ENCODE measurements around the gene CD7. TPM values are rescaled to one million over a fixed set of nuclear protein-coding genes. Genes with fewer than 3 reads are reported as not detected.
A peak's percentile ranks its signal among the peaks of the same experiment; 100 is the strongest.
"Not testable (repeated sequence)": the region's sequence is repeated elsewhere in the genome, so short reads cannot be mapped to it uniquely, and the experiment has no call there.

Gene CD7
- total RNA-seq: 5.2 TPM

DNA sequence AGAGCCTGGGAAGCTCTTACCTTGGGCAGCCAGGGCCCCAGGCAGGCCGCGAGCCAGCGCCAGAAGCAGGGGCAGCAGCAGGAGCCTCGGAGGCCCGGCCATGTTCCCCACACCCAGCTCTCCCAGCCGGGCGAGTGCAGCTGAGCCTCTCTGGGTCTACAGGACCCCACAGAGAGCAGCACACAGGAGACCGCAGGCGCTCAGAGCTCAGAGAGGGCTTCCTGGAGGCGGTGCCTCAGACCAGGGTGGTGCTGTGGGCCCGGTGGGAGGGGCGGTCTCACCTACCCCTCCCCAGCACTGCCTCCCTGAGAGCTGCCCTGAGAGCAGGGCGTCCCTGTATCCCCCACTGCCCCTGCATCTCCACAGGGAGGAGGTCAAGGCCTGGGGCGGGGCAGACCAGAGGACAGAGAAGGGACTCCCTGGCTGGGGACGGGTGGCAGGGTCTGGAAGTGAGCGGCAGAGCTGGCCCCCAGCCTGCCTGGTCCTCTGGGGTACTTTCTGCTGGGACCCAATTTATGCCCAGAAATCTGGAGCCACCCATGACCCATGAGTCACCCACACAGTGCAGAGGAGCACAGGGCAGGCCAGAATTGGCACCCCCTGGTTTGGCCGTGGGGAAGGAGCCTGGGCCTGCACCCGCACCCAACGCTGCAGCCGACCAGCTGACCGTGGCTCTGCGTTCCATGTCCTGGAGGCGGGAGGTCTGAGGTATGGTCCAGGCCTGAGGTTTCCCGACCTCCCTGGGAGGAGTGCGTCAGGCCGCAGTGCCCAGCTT lies at the start of gene CD7:
CD7 (minus strand) TSS at position 215 of the 775 bp plus-strand sequence; CDS start at position 102, 113 bp downstream.
- TF ChIP-seq POLR2AphosphoS5 (IDR thresholded peaks at IDR 0.05; ENCODE audit: insufficient read depth in 1 of 2, low read depth in 1 of 2) (peak in 1 of 2 donors; percentile 25), POLR2A (IDR thresholded peaks at IDR 0.05) (no peak)
- DNase-seq (ENCODE audit: extremely low spot score in 2 of 2): no peak
- Histone ChIP-seq H3K4me3 (peak within 1 kb of the TSS; percentile 1 to 9), H3K4me1 (peaks cover 12% of the 10 kb centered on the region), H3K27me3 (no peaks in the 10 kb centered on the region), H3K9me3 (no peaks in the 10 kb centered on the region), H3K36me3 (no peaks in the 10 kb centered on the region), H3K27ac (no peak within 1 kb of the TSS)
- intact Hi-C loops (cut with DNase I): no loop called here

DNA sequence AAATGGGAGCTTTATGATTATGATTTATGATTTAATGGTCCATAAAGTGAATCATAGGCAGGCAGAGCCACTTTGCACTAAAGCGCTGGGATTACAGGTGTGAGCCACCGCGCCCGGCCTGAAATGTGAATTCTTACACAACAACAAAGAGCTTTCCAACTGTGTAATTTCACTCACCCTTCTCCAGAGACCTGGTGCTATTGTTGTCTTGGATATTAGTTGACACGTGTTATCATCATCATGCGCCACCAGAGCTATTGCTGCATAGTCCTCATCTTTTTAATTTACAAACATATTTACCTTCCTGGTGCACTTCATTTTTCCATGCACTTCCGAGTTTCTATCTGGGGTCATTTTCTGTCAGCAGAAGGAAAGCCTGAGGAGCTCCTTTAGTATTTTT lies 49.3 kb upstream of the CD7 start:
- H3K4me1 ChIP-seq: peaks cover 10% of the 10 kb centered on the region
- H3K4me3 ChIP-seq: no peak overlapping the region
- no peaks in the 10 kb centered on the region for H3K9me3 ChIP-seq
- no peaks in the 10 kb centered on the region for H3K27me3 ChIP-seq
- intact Hi-C loops (cut with DNase I): no loop called here
- TF ChIP-seq, protein P1, sequence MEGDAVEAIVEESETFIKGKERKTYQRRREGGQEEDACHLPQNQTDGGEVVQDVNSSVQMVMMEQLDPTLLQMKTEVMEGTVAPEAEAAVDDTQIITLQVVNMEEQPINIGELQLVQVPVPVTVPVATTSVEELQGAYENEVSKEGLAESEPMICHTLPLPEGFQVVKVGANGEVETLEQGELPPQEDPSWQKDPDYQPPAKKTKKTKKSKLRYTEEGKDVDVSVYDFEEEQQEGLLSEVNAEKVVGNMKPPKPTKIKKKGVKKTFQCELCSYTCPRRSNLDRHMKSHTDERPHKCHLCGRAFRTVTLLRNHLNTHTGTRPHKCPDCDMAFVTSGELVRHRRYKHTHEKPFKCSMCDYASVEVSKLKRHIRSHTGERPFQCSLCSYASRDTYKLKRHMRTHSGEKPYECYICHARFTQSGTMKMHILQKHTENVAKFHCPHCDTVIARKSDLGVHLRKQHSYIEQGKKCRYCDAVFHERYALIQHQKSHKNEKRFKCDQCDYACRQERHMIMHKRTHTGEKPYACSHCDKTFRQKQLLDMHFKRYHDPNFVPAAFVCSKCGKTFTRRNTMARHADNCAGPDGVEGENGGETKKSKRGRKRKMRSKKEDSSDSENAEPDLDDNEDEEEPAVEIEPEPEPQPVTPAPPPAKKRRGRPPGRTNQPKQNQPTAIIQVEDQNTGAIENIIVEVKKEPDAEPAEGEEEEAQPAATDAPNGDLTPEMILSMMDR (IDR thresholded peaks at IDR 0.05): no peak
- TF ChIP-seq POLR2AphosphoS5 (IDR thresholded peaks at IDR 0.05; ENCODE audit: insufficient read depth in 1 of 2, low read depth in 1 of 2): peak in 1 of 2 donors; percentile 61
- H3K27ac ChIP-seq: no peak overlapping the region
- no peaks in the 10 kb centered on the region for H3K36me3 ChIP-seq
- DNase-seq (ENCODE audit: extremely low spot score in 2 of 2): no peak

DNA sequence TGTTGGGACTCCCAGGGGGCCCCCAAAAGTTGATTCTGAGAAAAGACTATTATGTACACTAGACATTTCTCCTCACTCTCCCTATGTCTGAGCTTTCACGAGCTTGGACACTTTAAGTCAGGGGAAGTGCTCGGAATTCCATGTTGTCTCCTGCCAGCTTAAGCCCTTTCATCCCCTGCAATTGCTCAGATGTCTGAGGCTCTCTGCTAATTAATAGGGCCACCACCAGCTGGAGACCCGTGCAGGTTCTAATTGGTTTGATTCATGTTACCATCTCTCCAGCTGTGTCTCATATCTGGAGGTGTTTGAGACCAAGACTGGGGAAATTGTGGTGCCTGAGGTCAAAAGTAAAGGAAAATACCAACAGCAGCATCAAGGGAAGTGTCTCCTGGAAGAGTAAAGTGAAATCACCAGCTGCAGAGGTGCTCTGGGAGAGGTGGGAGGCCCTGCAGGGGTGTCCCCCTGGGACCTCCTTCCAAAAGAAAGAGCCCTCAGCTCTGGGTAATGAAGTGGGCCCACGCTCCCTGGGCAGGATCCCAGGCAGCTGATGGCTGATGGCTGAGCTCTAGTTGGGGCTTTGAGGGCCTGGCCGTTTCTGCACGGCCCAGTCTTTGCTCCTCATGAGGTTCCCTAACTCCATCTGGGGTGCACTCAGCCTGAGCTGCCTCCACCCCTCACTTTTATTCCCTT lies 48.3 kb upstream of the CD7 start:
- Histone ChIP-seq H3K4me1 (peaks cover 2% of the 10 kb centered on the region), H3K27me3 (no peaks in the 10 kb centered on the region), H3K36me3 (no peaks in the 10 kb centered on the region), H3K9me3 (no peaks in the 10 kb centered on the region), H3K4me3 (no peak overlapping the region), H3K27ac (no peak overlapping the region)
- no peak for DNase-seq (ENCODE audit: extremely low spot score in 2 of 2)
- intact Hi-C loops (cut with DNase I): no loop called here
- TF ChIP-seq, protein P1 (IDR thresholded peaks at IDR 0.05): no peak
- TF ChIP-seq POLR2A (IDR thresholded peaks at IDR 0.05): no peak
- no peak for TF ChIP-seq POLR2AphosphoS5 (IDR thresholded peaks at IDR 0.05; ENCODE audit: insufficient read depth in 1 of 2, low read depth in 1 of 2)

DNA sequence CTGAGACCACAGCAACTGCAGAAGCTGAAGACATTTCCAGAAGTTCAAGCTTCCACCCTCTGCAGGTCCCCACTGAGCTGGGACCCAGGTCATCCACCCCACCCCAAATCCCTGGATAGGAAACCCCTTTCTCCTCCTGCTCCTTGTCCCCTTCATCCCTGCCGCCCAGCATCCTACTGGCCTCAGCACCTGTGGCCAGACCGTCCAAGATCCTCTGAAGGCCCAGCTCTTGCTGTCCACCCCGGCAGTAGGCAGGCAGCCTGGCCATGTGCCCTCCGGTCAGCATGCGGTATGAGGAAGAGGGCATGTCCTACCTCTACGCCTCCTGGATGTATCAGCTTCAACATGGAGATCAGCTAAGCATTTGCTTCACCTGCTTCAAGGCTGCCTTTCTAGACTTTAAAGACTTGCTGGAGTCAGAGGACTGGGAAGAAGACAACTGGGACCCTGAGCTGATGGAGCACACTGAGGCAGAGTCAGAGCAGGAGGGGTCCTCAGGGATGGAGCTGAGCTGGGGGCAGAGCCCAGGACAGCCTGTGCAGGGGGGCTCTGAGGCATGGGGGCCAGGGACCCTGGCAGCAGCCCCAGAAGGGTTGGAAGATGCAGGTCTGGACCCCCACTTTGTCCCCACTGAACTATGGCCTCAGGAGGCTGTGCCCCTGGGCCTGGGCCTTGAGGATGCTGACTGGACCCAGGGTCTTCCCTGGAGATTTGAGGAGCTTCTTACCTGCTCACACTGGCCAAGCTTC lies 44.7 kb upstream of the CD7 start:
- Histone ChIP-seq H3K27ac (no peak overlapping the region), H3K4me3 (no peak overlapping the region), H3K4me1 (no peaks in the 10 kb centered on the region), H3K27me3 (no peaks in the 10 kb centered on the region), H3K36me3 (no peaks in the 10 kb centered on the region), H3K9me3 (no peaks in the 10 kb centered on the region)
- no peak for DNase-seq (ENCODE audit: extremely low spot score in 2 of 2)
- intact Hi-C loops (cut with DNase I): no loop called here
- no peak for TF ChIP-seq POLR2A (IDR thresholded peaks at IDR 0.05)
- no peak for TF ChIP-seq POLR2AphosphoS5 (IDR thresholded peaks at IDR 0.05; ENCODE audit: insufficient read depth in 1 of 2, low read depth in 1 of 2)
- TF ChIP-seq, protein P1 (IDR thresholded peaks at IDR 0.05): no peak

DNA sequence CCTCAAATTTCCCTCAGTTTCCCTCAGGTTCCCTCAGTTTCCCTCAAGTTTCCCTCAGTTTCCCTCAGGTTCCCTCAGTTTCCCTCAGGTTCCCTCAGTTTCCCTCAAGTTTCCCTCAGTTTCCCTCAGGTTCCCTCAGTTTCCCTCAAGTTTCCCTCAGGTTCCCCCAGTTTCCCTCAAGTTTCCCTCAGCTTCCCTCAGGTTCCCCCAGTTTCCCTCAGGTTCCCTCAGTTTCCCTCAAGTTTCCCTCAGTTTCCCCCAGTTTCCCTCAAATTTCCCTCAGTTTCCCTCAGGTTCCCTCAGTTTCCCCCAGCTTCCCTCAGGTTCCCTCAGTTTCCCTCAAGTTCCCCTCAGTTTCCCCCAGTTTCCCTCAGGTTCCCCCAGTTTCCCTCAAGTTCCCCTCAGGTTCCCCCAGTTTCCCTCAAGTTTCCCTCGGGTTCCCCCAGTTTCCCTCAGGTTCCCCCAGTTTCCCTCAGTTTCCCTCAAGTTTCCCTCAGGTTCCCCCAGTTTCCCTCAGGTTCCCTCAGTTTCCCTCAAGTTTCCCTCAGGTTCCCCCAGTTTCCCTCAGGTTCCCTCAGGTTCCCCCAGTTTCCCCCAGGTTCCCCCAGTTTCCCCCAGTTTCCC lies 42.2 kb upstream of the CD7 start:
- intact Hi-C loops (cut with DNase I): loop anchor here (10.0 kb wide), 2 partner anchors 135 to 555 kb away; no protein-coding TSS in a partner anchor
- not testable (repeated sequence) for H3K27me3 ChIP-seq

More for the DNA sequence above, 42.2 kb upstream of the CD7 start:
- not testable (repeated sequence) for H3K36me3 ChIP-seq; DNase-seq (ENCODE audit: extremely low spot score in 2 of 2); H3K4me3 ChIP-seq; H3K27ac ChIP-seq; H3K9me3 ChIP-seq; H3K4me1 ChIP-seq

Data from vagina (tissue), 2 donors.